MCF 10A (cell line): Measurements from ENCODE around the gene CACNA1C. TPM values are rescaled to one million over a fixed set of nuclear protein-coding genes. Genes with fewer than 3 reads are reported as not detected.

Source experiments
- BruUV-seq: library from RNA; stranded (reverse); fragments of 400-500 nt; replicated peaks from 2 replicates; lab custom pipeline; 2021; lab: Mats Ljungman, UMichigan
- CTCF ChIA-PET: fragments of 300-600 bp; sonication (Branson Sonifier 250); formaldehyde crosslinking; extraction: SDS; loops from one replicate; lab custom pipeline; 2021; ENCODE audit warnings: antibody characterized with exemption, inconsistent platforms; lab: Yijun Ruan, JAX
- POLR2A ChIA-PET: fragments of 300-600, 350-650 bp; sonication (Branson Sonifier 250); formaldehyde crosslinking; extraction: SDS; loops from one replicate; lab custom pipeline; 2020; ENCODE audit warnings: antibody characterized with exemption, inconsistent platforms; lab: Yijun Ruan, JAX
- DNase-seq: peaks from one replicate; pipeline ENCODE4 v3.0.0-alpha.2; 2018; ENCODE audit not compliant: unreplicated experiment
- H3K27ac Mint-ChIP-seq: one replicate; pipeline ENCODE4 v1.8.0; 2022; ENCODE audit warnings: mild to moderate bottlenecking, low read depth, mixed read lengths; ENCODE audit not compliant: unreplicated experiment
- H3K27me3 Mint-ChIP-seq: one replicate; pipeline ENCODE4 v1.8.0; 2022; ENCODE audit warnings: mixed read lengths; ENCODE audit not compliant: insufficient read depth, unreplicated experiment
- H3K36me3 Mint-ChIP-seq: one replicate; pipeline ENCODE4 v1.8.0; 2022; ENCODE audit warnings: mild to moderate bottlenecking, moderate library complexity, mixed read lengths; ENCODE audit not compliant: insufficient read depth, unreplicated experiment
- H3K4me1 Mint-ChIP-seq: one replicate; pipeline ENCODE4 v1.8.0; 2022; ENCODE audit warnings: mixed read lengths; ENCODE audit not compliant: insufficient read depth, unreplicated experiment
- H3K4me3 Mint-ChIP-seq: one replicate; pipeline ENCODE4 v1.8.0; 2022; ENCODE audit warnings: mild to moderate bottlenecking, moderate library complexity, mixed read lengths; ENCODE audit not compliant: unreplicated experiment
- H3K9me3 Mint-ChIP-seq: one replicate; pipeline ENCODE4 v1.8.0; 2022; ENCODE audit warnings: mixed read lengths; ENCODE audit not compliant: unreplicated experiment
- CTCF ChIP-seq: fragments of 200-600 bp; IDR thresholded peaks from one replicate; pipeline ENCODE4 v1.8.0; 2022; ENCODE audit warnings: antibody characterized with exemption, mild to moderate bottlenecking; ENCODE audit not compliant: unreplicated experiment
- intact Hi-C: fragments of 100-400 bp; cut with micrococcal nuclease; formaldehyde crosslinking; loops from 2 replicates; pipeline ENCODE4 v1.14.1; 2022
- total RNA-seq: library from RNA; stranded (reverse); gene quantifications from 2 replicates; pipeline ENCODE4 v1.2.3, GENCODE V29; 2022

The CACNA1C gene
- total RNA-seq, 1 experiment from 2014 or later: not detected

- POLR2A ChIA-PET: no interaction called here
- no peak for TF ChIP-seq CTCF
- no peaks in the 10 kb centered on the region for H3K4me1 Mint-ChIP-seq
- H3K27ac Mint-ChIP-seq: no peak overlapping the region
- no peaks in the 10 kb centered on the region for H3K9me3 Mint-ChIP-seq
- DNase-seq: no peak
- intact Hi-C loops: no loop called here
- H3K27me3 Mint-ChIP-seq: peaks cover 53% of the 10 kb centered on the region
- H3K4me3 Mint-ChIP-seq: no peak overlapping the region
- BruUV-seq: no TSS peak
- CTCF ChIA-PET: no interaction called here
- H3K36me3 Mint-ChIP-seq: no peaks in the 10 kb centered on the region
Observed at GRCh38 chr12:2461046-2461445, 408.3 kb downstream of the CACNA1C start.

GRCh38 chr12:2461645-2462044 is 408.9 kb downstream of the CACNA1C start:
- peaks cover 59% of the 10 kb centered on the region for H3K27me3 Mint-ChIP-seq
- ChIA-PET CTCF (no interaction called here), POLR2A (no interaction called here)
- no peak for DNase-seq
- H3K36me3 Mint-ChIP-seq: no peaks in the 10 kb centered on the region
- intact Hi-C loops: no loop called here
- H3K27ac Mint-ChIP-seq: no peak overlapping the region
- TF ChIP-seq CTCF: no peak
- H3K9me3 Mint-ChIP-seq: no peaks in the 10 kb centered on the region
- H3K4me1 Mint-ChIP-seq: no peaks in the 10 kb centered on the region
- no peak overlapping the region for H3K4me3 Mint-ChIP-seq
- no TSS peak for BruUV-seq

GRCh38 chr12:2462087-2462486 is 409.3 kb downstream of the CACNA1C start:
- Mint-ChIP-seq H3K9me3 (no peaks in the 10 kb centered on the region), H3K27me3 (peaks cover 63% of the 10 kb centered on the region), H3K27ac (no peak overlapping the region), H3K4me1 (no peaks in the 10 kb centered on the region), H3K4me3 (no peak overlapping the region), H3K36me3 (no peaks in the 10 kb centered on the region)
- POLR2A ChIA-PET: no interaction called here
- BruUV-seq: no TSS peak
- no peak for TF ChIP-seq CTCF
- CTCF ChIA-PET: no interaction called here
- intact Hi-C loops: no loop called here
- DNase-seq: no peak

GRCh38 chr12:2463719-2464118 is 410.9 kb downstream of the CACNA1C start:
- no TSS peak for BruUV-seq
- Mint-ChIP-seq H3K27ac (no peak overlapping the region), H3K27me3 (peaks cover 74% of the 10 kb centered on the region), H3K36me3 (no peaks in the 10 kb centered on the region), H3K9me3 (no peaks in the 10 kb centered on the region), H3K4me1 (no peaks in the 10 kb centered on the region), H3K4me3 (no peak overlapping the region)
- POLR2A ChIA-PET: no interaction called here
- no peak for TF ChIP-seq CTCF
- intact Hi-C loops: no loop called here
- CTCF ChIA-PET: interaction anchor here (0.8 kb wide), 1 partner anchor 9 kb away, joined by 3 read pairs; no protein-coding TSS in a partner anchor
- no peak for DNase-seq
